GM18867 (cell line): ENCODE results near the gene ABCD4.

ENCODE experiments used
- ATAC-seq: cut with Tn5 transposase; IDR thresholded peaks from one replicate; pipeline ENCODE4 v1.9.1; 2021; ENCODE audit warnings: mild to moderate bottlenecking, moderate library complexity; ENCODE audit not compliant: unreplicated experiment

Gene ABCD4

DNA sequence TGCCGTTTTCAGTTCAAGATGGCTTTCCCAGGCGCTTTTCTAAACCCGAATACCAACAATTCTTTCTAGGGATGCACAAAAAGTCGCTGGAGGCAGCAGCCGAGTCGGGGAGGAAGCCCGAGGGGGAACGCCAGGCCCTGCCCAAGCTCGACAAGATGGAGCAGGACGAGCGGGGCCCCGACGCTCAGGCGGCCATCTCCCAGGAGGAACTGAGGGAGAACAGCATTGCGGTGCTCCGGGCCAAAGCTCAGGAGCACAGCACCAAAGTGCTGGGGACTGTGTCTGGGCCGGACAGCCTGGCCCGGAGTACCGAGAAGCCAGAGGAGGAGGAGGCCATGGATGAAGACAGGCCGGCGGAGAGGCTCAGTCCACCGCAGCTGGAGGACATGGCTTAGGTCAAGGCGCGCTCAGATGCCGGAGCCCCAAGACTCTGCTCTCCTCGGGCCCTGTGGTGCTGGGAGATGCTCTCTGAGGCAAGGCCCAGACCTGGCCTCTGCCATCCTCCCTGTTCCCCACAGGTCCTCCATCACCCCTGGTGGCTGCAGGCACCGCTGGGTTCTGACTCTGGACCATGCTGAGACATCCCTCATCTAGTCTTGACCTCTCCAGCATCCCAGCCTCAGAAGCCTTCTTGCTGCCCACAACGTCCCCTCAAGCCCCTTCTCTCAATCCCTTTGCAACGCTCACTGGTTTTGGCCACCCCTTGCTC, 42.1 kb downstream of the ABCD4 start:
- ATAC-seq: no peak

DNA sequence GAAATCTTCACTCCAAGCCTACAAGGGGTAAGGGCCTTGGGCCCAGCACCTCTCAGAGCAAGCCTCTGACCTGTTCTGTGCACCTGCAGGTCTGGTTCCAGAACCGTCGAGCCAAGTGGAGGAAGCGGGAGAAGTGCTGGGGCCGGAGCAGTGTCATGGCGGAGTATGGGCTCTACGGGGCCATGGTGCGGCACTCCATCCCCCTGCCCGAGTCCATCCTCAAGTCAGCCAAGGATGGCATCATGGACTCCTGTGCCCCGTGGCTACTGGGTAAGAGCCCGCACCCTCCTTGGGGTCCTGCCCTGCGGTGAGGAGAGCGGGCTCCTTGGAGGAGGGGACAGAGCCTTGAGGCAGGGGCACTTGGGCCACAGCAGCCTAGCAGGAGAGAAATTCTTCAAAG, 43.2 kb downstream of the ABCD4 start:
- no peak for ATAC-seq

DNA sequence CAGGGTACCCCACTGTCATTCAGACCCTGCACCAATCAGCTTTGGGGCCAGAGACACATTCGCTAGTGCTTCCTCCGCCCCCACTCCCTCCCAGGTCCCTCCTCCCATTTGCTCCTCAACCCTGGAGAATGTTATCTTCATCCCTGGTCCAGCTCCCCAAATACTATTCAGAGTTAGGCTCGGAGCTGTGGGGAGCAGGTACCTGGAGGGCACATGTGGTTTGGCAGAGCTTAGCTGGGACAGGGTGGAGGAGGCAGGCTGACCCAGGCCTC, 44.0 kb downstream of the ABCD4 start:
- ATAC-seq: no peak

DNA sequence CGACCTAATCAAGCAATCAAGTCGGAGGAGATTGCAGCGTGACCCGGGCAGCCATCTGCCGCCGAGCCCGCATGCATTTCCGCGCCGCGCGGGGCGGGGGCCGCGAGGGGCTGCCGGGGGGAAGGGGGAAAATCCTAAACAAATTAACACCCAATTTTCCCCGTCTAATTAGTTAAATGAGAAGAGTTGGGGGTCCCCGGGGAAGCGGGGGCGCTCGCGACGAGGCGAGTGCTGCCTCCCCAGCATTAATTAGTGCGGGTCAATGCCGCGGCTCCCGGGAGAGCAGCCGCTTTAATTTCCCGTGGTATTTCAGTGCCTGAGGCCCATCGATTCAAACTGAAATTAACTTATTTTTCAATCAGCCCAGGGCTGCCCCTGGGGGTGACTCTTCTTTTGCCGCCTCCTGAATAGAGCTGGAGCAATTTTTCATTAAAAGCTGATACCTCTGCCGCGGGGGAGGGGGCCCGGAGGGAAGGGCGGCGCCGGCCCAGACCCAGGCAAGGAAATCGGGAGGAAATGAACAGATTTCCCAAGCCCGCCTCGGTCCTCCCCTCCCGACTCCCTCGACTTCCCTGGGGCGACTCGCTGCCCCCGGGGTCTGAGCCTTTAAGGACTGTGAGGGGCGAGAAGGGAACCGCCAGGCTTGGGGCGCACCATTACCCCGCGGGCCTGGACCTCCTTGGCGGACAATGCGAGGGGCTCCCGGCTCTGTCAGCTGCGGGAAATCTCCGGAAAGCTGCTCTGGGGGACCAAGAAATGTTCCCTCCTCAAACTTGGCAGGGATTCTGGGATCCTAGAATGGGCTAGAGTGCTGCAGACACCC, 44.6 kb downstream of the ABCD4 start:
- ATAC-seq: no peak

DNA sequence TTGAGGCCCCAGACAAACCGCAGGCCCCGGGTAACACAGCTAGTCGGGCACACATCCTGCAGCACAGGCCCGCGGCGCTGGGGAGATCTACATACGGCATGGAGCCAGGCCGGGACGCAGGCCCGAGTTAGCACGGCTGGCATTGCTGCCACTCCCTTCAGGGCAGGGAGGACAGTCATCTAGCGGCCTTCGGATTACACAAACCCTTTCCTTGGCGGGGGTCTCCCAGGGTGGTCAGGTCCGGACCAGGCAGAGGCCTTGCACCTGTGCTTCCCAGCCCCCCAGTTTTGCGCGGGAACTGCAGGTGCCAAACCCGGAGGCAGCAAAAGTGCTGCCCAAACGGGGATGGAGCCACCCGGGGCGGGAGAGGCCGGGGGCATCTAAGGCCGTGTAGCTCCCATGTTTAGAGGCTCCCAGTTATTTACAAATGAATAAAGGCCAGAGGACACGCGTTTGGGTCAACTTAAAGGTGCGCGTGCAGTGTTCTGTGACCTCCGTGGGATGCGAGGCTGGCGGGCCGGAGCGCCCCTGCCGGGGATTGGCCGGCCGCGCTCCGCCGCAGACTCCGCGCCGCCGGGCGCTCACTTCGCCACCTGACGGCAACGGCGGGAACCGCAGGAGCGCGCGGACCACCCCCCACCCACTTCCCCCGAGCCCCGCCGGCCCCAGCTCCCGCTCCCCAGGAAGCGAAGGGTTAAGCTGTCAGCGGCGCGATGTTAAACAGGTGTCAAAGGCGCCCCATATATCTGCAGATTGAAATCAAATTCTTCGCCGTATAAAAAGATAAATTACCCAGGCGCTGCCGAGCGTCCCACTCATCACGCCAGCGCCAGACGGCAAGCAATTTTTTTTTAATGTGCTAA, 45.4 kb downstream of the ABCD4 start:
- no peak for ATAC-seq

DNA sequence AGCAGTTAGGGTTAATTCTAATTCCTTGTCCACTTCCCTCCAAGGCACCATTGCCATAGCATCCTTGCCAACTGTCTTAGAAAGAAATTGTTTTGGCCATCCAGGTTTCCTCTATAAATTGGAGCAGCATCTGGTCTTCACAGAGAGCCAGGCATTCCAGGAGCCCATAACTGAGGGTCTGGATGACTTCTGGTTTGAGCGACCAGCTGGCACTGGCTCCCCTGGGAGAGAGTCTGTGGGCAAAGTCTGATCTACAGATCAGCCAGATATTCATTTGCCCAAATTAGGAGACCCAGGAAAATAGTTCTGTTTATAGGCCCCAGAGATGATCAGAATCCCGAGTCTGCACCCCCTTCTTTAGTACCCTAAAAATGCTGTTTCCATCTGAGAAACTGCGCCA, 47.5 kb downstream of the ABCD4 start:
- ATAC-seq: no peak

DNA sequence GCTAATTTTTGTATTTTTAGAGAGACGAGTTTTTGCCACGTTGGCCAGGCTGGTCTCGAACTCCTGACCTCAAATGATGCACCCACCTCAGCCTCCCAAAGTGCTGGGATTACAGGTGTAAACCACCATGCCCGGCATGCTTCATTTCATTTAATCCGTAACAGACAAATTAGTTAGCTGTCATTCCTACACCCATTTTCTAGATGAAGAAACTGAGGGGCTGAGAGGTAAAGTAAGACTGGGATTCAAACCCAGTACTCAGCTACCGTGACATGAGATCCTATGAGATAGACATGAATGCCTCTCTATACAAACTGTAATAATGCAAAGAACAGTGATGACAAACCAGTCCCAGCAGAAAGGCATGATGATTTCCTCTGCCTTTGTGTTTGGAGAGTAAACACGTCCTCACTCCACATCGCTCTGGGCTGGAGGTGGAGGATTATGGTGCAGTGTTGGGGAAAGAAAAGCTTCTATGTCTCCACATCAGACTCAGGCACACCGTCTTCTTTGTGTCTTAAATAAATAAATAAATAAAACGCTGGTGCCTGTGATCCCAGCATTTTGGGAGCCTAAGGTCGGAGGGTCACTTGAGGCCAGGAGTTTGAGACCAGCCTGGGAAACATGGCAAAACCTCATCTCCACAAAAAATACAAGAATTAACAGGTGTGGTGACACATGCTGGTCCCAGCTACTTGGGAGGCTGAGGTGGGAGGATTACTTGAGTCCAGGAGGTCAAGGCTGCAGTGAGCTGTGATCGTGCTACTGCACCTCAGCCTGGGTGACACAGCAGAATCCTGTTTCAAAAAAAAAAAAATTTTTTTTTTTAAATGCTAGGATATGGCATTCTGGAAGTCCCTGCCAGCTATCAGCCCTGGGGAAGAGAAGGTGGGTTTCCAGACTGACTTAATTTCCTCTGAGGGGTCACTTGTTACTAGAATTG, 53.0 kb downstream of the ABCD4 start:
- no peak for ATAC-seq

DNA sequence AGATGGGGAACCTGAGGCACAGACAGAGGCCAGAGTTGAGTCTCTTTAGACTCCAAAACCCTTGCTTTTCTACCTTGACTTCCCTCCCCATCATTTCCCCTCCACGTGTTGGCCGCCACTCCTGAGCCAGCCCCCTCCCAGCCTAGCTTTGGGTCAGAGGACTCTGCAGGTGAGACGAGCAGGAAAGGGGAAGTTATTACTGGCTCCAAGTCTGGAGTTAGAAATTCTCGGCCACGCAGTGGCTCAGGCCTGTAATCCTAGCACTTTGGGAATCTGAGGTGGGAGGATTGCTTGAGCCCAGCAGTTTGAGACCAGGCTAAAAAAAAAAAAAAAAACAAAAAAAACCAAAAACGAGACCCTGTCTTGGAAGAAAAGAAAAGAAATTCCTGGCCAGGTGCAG, 54.7 kb downstream of the ABCD4 start:
- no peak for ATAC-seq

DNA sequence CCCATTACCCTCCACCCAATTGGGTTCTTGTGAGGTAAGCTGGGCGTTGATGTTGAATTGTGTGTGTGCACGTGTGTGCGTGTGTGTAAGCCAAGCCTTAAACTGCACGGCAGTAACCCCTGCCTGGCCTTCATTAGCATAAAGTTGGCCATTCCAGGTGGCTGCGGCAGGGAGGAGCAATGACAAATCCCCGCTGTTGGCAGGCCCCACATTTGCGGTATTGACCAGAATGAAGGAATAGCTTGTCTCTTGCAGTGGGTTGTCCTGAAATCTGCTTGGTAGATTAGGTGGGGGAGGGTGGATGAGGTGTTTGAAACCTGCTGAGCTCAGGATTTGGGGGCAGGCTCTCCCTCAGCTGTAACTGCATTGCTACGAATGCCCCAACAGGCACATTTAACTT, 56.2 kb downstream of the ABCD4 start:
- ATAC-seq: no peak

DNA sequence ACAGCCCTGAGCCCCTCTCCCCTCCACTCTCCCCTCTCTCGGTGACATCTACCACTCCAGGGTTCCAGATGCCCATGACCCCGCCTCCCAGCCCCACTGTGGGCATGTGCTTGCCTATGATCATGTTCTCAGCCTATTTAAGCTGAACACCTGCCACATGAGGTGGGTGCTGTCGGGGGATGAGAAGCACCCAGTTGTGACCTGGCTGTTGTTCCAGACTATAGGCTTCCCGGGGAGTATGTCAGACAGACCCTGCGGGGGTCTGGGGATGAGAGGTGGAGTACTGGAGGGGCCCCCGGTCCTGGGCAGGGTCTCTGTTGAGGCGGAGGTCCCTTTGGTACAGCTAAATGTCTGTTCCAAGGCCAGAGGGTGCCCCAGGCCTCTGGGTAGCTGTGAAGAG, 57.4 kb downstream of the ABCD4 start:
- ATAC-seq: no peak

DNA sequence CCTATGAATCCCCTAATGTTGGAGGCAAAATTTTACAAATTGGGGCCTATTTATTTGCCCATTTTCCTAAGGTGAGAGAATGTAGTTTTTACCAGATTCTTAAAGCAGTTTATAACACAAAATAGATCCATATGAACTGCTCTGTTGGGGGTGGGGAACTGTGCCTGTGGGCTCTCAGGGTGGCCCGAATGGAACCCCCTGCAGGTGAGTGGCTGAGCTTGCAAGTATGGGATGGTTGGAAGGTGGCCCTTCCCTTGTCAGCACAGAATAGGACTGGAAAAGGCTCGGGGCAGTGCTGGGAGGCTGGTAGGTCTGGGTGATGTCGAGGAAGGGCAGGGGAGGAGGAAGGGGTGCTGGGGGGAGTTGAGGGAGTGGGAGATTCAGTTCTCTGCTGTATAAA, 58.6 kb downstream of the ABCD4 start:
- no peak for ATAC-seq

DNA sequence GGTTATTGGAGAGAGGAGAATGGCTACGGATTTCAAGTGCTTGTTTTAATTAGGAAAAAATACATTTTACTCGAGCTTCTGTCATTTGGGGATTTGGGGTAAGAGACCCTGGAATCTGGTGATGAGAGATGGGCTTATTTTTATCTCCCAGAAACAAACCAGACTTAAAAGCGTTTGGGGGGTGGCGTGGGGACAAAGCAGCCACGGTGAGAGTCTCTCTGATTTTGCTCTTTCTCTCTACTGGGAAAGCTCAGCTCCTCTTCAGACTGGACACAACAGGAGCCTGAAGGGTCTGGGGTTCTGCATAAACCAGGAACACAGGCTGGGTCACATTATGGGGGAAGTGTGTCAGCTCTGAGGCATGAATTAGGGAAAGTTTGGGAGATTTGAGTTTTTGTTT, 59.7 kb downstream of the ABCD4 start:
- no peak for ATAC-seq

DNA sequence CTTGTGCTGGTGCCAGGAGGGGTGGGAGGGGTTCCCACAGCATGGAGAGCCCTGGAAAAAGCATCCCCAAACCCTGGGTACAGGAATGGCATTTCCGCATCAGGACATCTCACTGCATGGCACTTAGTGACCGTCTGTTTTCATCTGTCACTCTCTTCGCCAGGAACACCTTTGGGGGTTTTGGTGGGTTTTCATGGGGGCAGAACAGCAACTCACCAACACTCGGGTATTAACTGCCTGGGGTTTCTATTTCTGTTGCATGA, 60.0 kb downstream of the ABCD4 start:
- no peak for ATAC-seq

DNA sequence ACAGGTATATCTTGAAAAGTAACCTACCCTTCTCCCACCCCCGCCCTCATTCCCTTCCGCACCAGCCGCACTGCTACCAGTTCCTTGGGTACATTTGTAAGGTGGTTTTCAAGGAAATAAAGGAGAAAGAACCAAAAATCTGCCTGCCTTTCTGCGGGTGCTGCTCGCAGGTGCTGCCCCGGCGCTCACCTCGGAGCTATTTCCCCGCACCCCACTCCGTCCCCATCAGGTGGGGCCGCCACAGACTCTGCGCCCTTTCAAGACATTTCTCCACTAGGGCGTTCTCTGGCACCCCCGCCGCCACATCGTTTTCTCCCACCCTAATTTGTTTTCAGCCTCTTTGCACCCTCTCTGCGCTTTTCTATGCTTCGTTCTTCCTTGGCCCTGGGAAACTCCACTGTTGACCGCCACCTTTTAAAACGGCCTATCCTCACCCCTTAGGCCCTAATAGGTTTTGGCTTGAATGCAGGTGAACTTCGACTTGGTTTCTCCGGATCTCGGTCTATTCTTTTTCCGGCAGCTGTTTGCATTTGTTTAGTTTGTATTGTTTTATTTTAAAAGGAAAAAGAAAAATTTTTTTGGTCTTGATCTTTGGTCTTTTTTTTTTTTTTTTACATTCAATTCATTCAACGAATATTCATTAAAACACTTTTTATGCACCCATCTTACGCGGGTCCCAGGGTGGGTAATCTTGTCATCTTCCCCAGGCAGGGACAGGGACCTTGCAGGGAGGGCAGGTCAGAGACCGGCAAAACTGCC, 60.5 kb downstream of the ABCD4 start:
- no peak for ATAC-seq

DNA sequence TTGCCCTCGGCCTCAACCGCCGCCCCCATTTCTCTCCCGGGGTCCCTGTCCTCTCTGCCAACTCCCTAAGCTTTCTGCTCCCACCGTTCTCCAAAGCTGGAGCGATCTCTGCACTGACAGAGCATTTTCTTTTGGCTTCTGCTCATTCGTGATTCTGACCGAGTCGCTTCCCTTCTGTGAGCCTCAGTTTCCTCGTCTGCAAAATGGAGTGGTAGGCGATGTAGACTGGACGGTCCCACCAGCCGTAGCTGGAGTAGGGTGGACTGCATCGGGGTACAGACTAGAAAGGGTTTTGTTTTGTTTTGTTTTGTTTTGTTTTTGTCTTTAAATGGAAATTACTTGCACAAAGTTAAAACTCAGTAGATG, 61.1 kb downstream of the ABCD4 start:
- ATAC-seq: no peak

DNA sequence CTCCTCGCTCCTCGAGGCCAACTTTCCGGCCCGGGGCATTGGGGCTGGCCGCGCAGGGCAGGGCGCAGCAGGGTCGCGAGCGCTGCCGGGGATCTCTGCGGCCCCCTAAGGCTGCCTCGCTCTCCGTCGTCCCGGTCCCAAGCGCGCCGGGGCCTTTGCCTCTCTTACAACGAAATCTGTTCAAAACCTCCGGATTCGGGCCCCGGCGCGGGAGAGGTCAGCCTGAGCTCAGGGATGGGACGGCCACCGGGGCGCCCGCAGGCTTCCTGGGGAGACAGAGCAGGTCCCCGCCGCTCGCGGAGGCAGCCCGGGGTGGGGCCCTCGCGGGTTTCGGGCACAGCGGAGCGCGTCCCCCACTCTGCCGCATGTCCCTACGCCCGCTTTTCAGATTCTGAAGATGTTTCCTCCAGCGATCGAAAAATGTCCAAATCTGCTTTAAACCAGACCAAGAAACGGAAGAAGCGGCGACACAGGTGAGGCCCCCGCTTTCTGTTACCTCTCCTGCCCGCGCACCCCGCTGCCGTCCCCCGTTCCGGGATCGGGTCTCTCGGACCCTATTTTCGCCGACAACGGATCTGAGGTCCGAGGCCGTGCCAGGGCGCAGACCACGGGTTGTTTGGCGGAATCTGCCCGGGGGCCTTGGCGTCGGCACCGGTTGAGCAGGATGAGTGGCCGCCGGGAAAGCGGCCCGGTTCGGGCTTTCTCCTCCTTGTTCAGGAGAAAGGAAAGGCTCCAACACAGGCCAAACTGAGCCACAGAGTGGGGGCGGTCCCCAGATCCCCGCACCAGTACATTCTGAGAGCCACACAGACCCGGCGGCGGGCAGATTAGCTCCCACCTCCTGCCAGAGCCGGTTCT, 61.7 kb downstream of the ABCD4 start:
- no peak for ATAC-seq

DNA sequence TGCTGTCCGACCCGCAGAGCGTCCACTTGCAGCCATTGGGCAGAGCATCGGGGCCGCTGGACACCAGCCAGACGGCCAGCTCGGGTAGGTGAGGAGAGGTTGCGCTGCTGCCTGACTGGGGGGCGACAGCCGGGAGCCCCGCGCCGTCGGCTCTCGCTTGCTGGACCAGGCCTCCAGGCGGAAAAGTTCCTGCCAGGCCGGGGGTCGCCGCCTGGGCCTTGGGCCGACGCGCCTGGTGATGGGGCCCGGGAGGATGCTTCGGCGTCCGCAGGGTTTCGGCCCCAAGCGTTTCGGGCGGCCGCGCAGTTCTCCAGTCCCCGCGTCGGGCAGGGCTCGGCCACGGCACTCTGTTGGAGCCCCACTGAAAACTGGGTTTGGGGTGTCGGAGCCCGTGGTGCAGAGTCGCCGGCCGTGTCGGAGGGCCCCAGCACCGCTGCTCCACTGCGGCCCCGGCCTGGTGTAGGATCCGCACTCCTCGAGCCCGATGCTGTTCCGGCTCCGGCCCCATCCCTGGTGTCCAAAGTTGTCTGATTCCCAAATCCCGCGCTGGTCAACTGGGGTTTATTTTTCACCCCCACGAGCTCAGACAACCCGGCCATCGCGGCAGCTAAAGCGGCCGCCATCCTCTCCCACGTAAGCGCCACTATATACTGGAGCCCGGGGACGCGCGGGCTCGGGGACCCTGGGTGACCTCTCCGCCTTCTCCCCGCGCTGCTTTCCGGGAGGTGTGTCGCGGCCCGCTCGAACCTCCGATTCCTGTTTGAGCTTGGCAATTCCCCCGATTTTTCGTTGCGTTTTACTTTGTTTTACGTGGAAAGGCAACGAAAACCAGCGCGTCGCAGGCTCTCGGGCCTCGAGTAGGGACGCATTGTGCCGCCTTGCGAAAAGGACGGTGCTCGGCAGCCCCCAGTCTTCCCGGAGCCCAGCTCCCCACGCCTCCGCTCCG, 62.6 kb downstream of the ABCD4 start:
- ATAC-seq: no peak
